DOHH2 (cell line): ENCODE data around the gene WNT8A.
A peak's percentile ranks its signal among the peaks of the same experiment; 100 is the strongest.

Experiments
- H3F3A ChIP-seq: fragments of 200-600 bp; sonication (generic), shearing (Covaris generic); 2 replicates; pipeline ENCODE4 v1.6.0; 2016; ENCODE audit warnings: antibody characterized with exemption, mild to moderate bottlenecking; ENCODE audit not compliant: control insufficient read depth, insufficient read depth
- H3K27ac ChIP-seq: fragments of 200-600 bp; sonication (generic); 2 replicates; pipeline ENCODE4 v1.5.1; 2014; ENCODE audit warnings: low read depth, mild to moderate bottlenecking, low read length, moderate library complexity
- H3K27me3 ChIP-seq: fragments of 200-600 bp; sonication (generic); 2 replicates; pipeline ENCODE4 v1.6.1; 2014; ENCODE audit warnings: mild to moderate bottlenecking, low read length, mixed read lengths; ENCODE audit not compliant: control insufficient read depth
- H3K36me3 ChIP-seq: fragments of 200-600 bp; sonication (generic); 2 replicates; pipeline ENCODE4 v1.6.1; 2014; ENCODE audit warnings: mild to moderate bottlenecking, low read length, moderate library complexity, mixed read lengths; ENCODE audit not compliant: control insufficient read depth
- H3K4me1 ChIP-seq: fragments of 200-600 bp; sonication (generic); 2 replicates; pipeline ENCODE4 v1.6.1; 2014; ENCODE audit warnings: mild to moderate bottlenecking, low read length, mixed read lengths; ENCODE audit not compliant: control insufficient read depth
- H3K4me2 ChIP-seq: fragments of 200-600 bp; sonication (generic); 2 replicates; pipeline ENCODE4 v1.6.0; 2014; ENCODE audit warnings: mild to moderate bottlenecking, low read length, moderate library complexity
- H3K4me3 ChIP-seq: fragments of 200-600 bp; sonication (generic); 2 replicates; pipeline ENCODE4 v1.5.1; 2014; ENCODE audit warnings: mild to moderate bottlenecking, low read length, mixed read lengths
- H3K79me2 ChIP-seq: fragments of 200-600 bp; sonication (generic); 2 replicates; pipeline ENCODE4 v1.6.1; 2014; ENCODE audit warnings: mild to moderate bottlenecking, low read length, mixed read lengths; ENCODE audit not compliant: control insufficient read depth
- H3K9me2 ChIP-seq: fragments of 200-600 bp; sonication (generic); replicated peaks from 2 replicates; pipeline ENCODE4 v1.6.1; 2014; ENCODE audit warnings: mild to moderate bottlenecking, low read length, mixed read lengths; ENCODE audit not compliant: control insufficient read depth
- H3K9me3 ChIP-seq: fragments of 200-600 bp; sonication (generic); 2 replicates; pipeline ENCODE4 v1.6.1; 2014; ENCODE audit warnings: antibody characterized with exemption, low read length, mixed read lengths; ENCODE audit not compliant: control insufficient read depth, insufficient read depth
- H4K20me1 ChIP-seq: fragments of 200-600 bp; sonication (generic); 2 replicates; pipeline ENCODE4 v1.6.0; 2014; ENCODE audit warnings: low read depth, mild to moderate bottlenecking, antibody characterized with exemption, low read length, moderate library complexity; ENCODE audit not compliant: control insufficient read depth, insufficient read depth
- CTCF ChIP-seq: fragments of 200-600 bp; sonication (generic); IDR thresholded peaks from one replicate; pipeline ENCODE4 v1.5.1; 2014; ENCODE audit warnings: antibody characterized with exemption, mild to moderate bottlenecking, low read depth, low read length; ENCODE audit not compliant: poor library complexity, severe bottlenecking
- EZH2phosphoT487 ChIP-seq: fragments of 200-600 bp; sonication (generic); IDR thresholded peaks from 2 replicates; pipeline ENCODE4 v1.6.1; 2017; ENCODE audit warnings: borderline replicate concordance, mild to moderate bottlenecking, antibody characterized with exemption, low read length, moderate library complexity, mixed read lengths

The WNT8A gene

GRCh38 chr5:138132543-138132942, 48.7 kb downstream of the WNT8A start:
- no peaks in the 10 kb centered on the region for H3K79me2 ChIP-seq
- H3F3A ChIP-seq = no peaks in the 10 kb centered on the region; the same call in 1 of the 2 replicates
- no peaks in the 10 kb centered on the region for H3K9me2 ChIP-seq
- no peaks in the 10 kb centered on the region for H3K36me3 ChIP-seq
- no peaks in the 10 kb centered on the region for H4K20me1 ChIP-seq
- peak overlapping the region; percentile 59 for H3K4me2 ChIP-seq
- peak overlapping the region; percentile 66 for H3K4me3 ChIP-seq
- no peaks in the 10 kb centered on the region for H3K9me3 ChIP-seq
- 0 out of 2 replicates have a peak, but pooled peaks cover 6% of the 10 kb centered on the region for H3K27me3 ChIP-seq
- TF ChIP-seq EZH2phosphoT487 (no peak), CTCF (no peak)
- peaks cover 7% of the 10 kb centered on the region for H3K4me1 ChIP-seq
- H3K27ac ChIP-seq = no peak overlapping the region

GRCh38 chr5:138138949-138139780, 55.3 kb downstream of the WNT8A start, which contains the start of gene NME5:
Gene NME5 (minus strand): TSS chr5:138139428. CDS start chr5:138138780, 648 bp downstream.
- Histone ChIP-seq H3K4me3 (peak within 1 kb of the TSS; percentile 23; the same call in 1 of the 2 replicates), H3K79me2 (no peaks in the 10 kb centered on the region), H3K36me3 (no peaks in the 10 kb centered on the region), H3K9me2 (no peaks in the 10 kb centered on the region), H3F3A (no peaks in the 10 kb centered on the region), H3K4me2 (peak within 1 kb of the TSS; percentile 35), H3K9me3 (0 out of 2 replicates have a peak, but pooled peaks cover 3% of the 10 kb centered on the region), H3K27ac (no peak within 1 kb of the TSS), H3K27me3 (no peaks in the 10 kb centered on the region), H3K4me1 (peaks cover 9% of the 10 kb centered on the region), H4K20me1 (no peaks in the 10 kb centered on the region)
- TF ChIP-seq EZH2phosphoT487 = no peak
- no peak for TF ChIP-seq CTCF

GRCh38 chr5:138139781-138140090, 55.9 kb downstream of the WNT8A start:
- peaks cover 9% of the 10 kb centered on the region for H3K4me1 ChIP-seq
- H3F3A ChIP-seq = no peaks in the 10 kb centered on the region
- H3K9me2 ChIP-seq = no peaks in the 10 kb centered on the region
- H3K36me3 ChIP-seq = no peaks in the 10 kb centered on the region
- 0 out of 2 replicates have a peak, but pooled peaks cover 3% of the 10 kb centered on the region for H3K9me3 ChIP-seq
- no peak overlapping the region for H3K4me3 ChIP-seq
- H3K4me2 ChIP-seq = no peak overlapping the region; the same call in 1 of the 2 replicates
- H3K27me3 ChIP-seq = no peaks in the 10 kb centered on the region
- H3K79me2 ChIP-seq = no peaks in the 10 kb centered on the region
- TF ChIP-seq EZH2phosphoT487 (no peak), CTCF (no peak)
- no peak overlapping the region for H3K27ac ChIP-seq
- no peaks in the 10 kb centered on the region for H4K20me1 ChIP-seq
